Medulla oblongata (tissue), 1 donor: ENCODE data around the gene ACSS2.

Source experiments
- DNase-seq: peaks from one replicate; pipeline ENCODE4 v3.0.0-alpha.2; 2015; ENCODE audit errors: extremely low spot score

The ACSS2 gene

DNA sequence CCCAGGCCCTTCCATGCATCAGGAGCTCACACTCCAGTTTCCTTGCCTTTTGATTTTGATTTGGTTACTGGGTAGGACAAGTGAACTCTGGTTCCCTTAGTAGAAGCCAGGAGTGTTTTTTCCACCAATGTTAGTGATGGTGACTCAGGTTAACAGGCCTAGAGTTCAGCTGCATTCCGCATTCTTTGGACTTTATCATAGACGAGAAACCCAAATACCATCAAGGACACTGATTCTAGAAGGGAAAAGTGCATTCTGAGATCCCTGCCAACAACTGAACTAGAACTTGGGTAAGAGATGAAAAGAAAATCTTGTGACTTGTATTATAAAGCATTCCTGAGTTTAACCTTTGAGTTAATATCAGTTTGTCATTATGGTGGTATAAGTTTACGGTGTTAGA is 70.2 kb downstream of the ACSS2 start:
- DNase-seq = no peak

DNA sequence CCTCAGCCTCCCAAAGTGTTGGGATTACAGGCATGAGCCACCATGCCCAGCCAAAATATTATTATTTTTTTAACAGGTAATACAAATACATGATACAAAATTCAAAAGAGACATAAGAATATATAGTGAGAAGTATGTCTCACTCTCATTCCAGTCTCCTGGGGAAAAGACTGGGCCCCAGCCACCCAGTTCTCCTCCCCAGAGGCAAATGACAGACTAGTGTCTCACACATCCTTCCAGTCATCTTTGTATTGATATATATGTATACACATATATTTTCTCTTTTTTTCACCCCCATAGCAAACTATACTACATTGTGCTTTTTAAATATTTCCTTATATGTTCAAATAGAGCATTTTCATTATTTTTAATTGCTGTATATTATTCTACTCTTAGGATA is 70.9 kb downstream of the ACSS2 start:
- no peak for DNase-seq

DNA sequence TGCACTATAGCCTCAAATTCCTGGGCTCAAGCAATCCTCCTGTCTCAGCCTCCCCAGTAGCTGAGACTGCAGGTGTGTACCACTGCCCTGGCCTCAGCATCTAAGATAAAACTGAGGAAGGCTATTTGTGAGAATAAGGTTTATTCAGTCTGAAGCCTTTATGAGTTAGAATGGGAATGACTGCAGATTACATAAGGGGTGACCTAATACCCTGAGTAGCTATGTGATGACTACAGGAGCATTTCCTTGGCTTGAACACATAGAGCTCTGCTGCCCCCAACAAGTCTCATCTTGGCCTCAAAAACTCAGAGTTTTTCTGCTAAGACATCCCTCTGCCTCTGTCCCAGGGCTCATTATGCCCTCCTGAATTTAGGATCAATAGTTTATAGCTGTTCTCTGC is 71.6 kb downstream of the ACSS2 start:
- no peak for DNase-seq

DNA sequence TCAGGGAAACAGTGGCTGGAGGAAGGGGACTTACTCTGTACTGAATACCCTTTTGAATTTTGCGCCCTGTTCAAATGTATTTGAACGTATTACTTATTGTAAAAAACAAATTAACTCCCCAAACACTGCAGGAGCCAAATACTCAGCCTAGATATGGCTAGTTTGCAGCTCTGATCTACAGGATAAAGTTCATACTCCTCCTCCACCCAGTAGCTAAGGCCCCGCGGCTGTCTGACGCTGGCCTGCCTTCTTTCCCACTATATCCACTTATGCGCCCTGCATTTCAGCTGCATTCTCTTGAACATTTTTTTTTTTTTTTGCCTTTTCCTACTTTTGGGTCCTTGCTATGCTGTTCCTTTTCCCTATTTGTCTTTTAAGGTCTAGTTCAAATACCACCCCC is 72.7 kb downstream of the ACSS2 start:
- DNase-seq = no peak

DNA sequence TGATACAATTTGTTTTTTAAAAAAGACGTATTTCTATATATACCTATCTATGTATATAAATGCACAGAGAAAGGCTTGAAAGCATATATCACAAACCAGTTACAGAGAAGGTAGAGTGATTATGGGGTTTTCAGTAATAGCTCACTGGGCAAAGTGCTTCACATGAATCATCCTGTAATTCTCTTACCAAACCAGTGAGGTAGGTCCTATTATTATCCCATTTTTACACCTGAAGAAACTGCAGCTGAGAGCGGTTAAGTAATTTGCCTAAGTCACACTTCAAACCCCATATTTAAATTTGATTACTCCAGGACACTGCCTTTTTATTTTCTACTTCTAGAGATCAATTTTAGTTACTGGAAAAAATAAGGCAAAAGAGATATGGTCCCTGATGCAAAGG is 74.8 kb downstream of the ACSS2 start:
- DNase-seq = no peak

DNA sequence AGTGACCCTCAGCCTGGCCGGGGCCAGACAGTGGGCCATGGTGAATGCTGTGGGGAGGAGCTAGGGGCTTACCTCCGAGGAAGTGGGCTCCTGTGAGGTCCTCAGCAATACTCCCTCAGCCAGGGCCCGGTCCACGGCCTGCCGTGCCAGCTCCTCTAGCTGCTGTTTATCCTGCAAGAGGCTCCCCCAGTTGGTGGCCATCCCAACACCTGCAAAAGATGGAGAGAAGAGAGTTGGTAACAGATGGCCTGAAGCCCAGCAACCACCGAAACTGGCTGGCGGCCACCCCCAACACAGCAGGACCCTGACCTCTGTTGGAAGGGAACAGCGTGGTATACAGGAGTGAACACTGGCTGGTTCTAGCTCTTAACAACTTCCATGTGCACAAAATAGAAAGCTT is 75.2 kb downstream of the ACSS2 start:
- no peak for DNase-seq

DNA sequence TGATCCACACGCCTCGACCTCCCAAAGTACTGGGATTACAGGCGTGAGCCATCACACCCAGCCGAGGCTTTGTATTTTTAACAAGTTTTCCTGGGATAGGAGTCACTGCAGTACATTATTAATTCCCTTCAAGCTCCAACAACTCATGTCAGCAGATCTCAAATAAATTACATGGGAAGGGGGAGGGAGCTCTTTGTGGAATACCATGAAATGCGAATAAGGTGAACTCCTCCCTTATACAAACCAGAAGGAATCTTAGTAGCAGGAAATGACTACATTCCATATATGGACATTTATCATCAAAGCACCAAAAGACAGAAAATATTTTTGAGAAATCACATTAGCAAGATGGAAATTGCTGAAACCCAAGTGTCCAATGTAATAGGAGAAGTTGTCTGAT is 76.3 kb downstream of the ACSS2 start:
- DNase-seq = no peak

DNA sequence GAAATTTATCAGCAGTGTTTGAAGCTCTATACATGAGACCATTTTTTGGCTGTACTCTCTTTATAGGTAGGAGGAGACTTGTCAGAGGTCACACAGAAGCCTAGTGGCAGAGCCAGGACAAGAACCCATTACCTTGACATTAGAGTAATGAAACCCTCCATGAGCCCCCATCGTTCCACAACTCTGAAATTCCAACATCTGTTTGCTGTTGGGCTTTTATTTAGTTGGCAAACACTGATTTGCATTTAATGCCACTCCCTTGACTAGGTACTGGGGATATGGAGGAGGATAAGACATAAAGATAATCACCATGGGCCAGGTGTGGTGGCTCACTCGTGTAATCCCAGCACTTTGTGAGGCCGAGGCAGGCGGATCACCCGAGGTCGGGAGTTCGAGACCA is 77.5 kb downstream of the ACSS2 start:
- DNase-seq = no peak

DNA sequence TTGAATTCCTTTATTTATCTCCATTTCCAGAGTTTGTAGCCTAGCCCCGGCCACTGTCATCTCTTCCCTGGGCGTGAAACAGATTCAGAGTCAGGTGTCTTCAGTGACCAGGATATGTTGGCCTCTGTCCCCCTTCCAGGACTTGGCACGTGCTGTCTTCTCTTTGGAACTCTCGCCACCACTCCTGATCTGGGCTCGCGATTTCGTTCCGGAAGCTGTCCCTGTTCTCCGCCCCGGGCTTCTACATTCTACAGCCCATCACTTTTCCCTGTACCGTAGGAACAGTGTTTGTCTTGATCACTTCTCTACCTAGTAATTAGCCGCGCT is 78.5 kb downstream of the ACSS2 start:
- peak; percentile 18 for DNase-seq

DNA sequence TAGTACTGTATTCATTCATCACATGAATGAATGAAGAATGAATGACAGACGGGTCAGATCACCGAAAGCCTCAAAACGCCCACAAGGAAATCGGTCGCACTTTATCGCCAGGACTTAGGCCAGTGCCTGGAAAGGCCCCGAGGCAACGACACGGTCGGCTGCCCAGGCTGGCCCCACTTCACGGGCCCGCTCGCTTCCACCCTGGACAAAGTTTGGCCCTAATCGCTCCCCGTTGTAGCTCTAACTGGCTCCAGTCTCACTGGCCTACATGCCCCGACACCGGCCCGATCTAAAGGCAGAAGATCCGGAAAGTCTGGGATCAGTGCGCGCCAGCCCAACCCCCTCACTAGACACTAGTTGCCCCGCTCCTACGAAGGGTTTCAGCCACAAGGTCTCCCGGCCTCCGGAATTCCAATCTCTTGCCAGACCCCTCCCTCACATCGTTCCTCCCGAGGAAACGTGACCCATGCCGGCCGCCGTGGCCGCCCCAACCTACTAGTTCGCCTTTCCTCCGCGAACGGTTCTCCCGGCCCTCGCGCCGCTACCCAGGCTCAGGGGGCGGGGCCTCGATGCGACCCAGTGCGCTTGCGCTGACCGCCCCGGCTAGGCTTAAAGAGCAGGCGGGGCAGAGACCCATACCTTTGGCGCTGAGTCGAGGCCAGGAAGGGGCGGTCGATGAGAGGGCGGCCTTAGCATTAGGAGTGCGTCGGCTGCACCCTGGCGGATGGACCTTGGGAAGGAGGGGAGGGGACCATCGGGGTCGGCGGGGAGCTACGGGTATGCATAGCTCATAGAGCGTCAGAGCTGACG is 79.0 kb downstream of the ACSS2 start, which contains the start of the genes GSS and MYH7B:
Gene GSS, minus strand, starts transcription at position 576 of the 810 bp plus-strand sequence. CDS start 3,954 bp downstream, outside the sequence.
Gene MYH7B, plus strand, starts transcription at position 638 of the 810 bp plus-strand sequence. CDS start 22,138 bp downstream, outside the sequence.
- DNase-seq = peak; percentile 97

DNA sequence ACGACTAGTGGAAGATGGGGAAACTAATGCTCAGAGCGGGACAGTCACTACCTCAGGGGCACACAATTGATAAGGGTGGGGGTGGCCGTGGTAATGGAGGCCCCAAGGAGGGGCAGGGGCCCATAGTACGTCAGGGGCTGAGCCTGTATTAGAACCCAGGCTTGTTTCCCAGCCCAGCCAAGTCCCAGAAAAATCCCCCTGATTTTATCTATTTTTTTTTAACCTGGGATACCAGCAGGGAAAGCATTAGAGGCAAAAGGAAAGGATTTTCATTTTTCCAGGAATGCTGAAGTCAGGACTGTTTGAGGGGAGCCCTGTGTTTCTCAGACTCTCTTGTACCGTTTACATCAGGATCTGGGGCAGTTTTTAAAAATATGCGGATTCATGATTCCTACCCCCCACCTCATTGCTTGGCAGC is 79.6 kb downstream of the ACSS2 start:
- no peak for DNase-seq

DNA sequence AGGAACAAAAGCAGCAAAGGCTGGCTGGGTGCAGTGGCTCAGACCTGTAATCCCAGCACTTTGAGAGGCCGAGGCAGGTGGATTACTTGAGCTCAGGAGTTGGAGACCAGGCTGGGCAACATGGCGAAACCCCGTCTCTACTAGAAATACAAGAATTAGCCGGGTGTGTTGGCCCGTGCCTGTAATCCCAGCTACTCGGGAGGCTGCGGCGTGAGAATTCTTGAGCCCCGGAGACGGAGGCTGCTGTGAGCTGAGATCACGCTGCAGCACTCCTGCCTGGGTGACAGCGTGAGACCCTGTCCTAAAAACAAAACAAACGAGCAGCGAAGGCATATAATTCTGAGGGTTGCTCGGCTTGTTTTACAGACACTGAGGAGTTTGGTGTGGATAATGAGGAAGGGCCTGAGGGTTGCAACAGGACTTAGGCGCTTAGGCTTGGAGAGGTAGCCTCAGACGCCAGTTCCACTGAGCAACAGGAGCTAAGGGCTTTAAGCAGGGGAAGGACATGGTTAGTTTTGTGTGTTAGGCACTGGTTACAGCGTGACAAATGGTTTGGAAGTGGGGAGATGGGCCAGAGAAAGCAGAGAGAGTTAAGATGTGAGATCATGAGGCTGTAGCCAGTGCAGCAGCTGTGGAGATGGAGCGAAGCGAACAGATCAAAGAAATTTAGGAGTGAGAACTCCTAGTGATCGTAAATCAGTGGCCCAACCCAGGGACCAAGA is 80.5 kb downstream of the ACSS2 start:
- DNase-seq = no peak

DNA sequence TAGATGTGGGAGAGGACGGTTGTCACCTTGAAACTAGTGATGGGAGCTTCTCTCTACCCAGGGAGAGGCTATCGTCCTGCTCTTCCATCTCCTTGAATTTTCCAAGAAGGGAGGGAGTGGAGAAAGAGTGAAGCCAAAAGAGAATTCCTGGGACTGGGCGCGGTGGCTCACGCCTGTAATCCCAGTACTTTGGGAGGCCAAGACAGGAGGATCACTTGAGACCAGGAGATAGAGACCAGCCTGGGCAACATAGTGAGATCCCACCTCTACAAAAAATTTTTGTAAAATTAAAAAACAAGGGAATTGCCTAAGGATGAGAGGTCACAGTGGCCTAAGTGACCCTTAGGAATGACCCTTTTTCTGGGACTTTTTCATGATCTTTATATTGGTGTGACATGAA is 88.1 kb downstream of the ACSS2 start:
- no peak for DNase-seq

DNA sequence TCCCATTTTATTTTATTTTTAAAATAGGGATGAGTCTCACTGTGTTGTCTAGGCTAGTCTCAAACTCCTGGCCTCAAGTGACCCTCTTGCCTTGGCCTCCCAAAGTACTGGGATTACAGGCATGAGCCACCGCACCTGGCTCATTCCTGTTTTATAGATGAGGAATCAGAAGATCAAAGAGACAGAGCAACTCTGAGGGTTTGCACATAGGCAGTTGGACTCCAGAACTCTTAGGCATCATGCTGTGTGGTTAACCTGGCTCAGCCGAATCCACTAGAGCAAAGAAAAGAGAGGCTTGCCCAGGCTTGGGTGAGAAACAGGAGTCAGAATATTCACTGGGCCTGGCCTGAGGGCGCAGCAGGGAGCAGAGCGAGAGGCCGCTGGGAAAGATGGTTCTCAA is 88.6 kb downstream of the ACSS2 start:
- no peak for DNase-seq

DNA sequence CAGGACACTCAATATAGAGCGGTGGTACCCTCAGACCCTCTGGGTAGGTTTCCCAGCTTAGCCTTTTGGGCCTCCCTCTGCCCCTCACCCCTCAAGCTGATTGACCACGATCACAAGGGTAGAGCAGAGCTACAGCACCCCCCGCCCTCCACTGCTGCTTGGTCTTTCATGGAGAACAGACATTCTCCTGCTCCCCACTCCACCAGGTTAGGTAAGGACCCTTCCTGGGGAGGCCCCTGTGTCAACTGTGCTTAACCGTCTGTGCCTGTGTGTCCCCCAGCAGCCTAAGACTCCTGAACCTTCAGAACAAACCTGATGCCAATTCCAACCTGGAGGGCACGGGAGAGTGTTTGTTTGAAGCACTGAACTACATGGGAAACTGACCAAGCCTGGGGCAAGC is 91.0 kb downstream of the ACSS2 start:
- DNase-seq = no peak

DNA sequence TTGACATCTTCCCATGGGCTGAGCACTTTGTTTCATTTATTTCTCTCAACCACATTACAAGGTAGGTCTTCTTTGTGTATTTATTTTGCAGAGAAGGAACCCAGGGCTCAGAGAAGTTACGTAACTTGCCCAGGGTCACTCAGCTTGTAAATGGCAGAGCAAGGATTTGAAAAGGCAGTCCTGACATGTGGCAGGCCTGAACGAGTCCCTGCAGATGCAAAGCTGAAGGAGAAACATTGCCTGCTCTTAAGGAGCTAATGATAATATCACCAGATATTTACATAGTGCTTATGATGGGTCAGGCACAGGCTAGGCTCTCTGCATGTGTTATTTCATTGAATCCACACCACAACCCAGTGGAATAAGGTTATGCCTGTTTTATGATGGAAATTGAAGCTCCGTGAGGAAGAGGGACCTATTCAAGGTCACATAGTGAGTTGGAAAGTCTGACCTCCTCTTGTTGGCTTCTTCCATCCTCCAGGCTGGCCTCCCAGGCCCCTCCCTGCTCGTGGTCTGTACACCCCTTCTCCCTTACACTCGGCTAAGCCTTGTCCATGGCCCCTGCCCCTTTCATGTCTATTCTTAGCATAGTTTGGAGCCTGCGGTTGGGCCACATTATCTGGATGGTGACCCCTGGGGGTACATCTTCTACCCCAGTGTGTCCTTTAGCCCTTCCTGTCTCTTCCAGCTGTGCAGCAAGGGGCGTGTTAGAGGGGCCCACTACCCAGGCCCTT is 91.8 kb downstream of the ACSS2 start:
- DNase-seq = no peak

DNA sequence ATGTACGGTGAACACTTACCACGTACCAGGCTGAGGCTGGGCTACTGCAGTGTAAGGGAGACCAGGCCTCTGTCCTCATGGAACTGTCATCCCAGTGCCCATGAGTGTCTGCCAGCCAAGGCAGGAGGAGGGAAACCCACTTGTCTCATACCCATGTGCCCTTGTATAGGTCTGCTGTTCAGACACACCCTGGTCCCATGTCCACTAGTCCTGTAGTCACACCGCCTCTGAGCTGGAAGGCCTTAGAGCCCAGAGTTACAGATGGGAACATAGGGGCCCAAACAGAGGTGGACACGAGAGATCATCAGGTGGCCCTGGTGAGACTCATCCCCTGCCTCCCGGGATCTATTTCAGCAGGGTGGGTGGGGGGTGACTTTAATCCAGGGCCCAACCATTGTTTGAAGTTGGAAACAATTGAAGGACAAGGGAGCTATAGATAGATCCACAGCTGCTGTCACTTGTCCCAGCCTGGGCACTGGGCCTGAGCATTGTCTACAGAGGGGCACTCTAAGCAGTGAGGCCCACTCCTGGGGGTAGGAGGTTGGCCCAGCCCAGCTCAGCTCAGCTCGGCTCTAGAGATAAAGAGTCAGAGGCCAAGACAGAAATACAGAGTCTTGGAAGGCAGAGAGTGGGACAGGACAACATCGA is 93.9 kb downstream of the ACSS2 start:
- DNase-seq = peak; percentile 80

DNA sequence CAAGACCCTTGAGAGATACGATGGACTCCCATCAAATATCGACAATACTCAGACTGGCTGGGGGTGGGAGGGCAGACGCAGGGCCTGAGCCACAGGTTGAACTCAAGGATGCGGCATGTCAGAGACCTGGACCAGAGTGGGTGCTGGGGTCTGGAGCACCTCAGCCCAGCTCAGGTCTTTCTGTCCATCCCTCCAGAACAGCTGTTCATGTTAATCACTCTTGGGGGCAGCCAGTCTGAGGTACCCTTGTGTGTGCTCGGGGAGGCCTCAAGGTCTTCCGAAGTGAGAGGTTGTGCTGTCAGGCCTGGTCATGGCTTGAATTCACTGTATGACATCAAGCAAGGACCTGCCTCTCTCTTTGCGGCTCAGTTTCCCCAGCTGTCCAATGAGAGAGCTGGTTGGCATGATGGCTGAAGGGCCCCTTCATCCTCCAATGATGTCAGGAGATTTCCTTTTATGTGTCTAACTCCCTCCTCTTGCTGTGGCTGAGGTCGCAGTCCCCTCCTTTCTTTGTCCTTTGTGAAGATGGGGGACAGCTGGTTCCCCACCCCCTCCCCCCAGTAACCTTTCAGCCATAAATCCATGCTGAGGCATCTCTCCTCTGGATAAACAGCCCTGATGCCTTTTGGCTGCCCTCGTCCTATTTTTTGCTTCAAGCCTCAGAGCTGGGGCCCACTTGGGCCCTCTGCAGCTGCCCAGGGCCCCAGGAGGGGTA is 94.6 kb downstream of the ACSS2 start:
- DNase-seq = no peak

DNA sequence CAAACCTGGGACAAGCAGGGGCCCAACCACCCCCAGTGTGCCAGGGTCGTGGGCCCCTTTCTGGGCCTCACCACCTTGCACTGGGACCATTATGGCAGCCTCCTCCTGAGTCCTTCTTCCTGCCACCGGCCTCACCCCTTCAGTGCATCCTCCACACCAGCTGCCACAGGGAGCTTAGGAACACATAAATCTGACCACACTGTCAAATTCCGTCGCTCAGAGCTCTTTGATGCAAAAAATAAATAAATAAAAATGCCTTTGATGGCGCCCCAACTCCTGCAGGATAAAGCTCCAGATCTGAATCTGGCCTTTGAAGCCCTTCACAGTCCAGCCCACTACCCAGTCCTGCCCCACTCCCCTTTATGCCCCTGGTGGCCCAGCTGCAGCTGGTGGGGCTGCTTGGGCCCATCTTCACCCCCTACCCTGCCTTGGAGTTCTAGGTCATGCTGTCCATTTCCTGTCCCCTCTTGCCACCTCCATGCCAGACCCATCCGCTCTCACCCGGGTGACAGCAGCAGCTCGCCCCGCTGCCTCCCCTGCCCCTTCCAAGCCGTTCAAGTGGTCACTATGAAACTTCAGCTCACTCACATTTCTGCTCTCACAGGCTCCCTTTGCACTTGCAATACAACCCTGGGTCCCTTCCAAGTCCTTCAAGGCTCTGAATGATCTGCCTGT is 95.3 kb downstream of the ACSS2 start:
- DNase-seq = no peak

DNA sequence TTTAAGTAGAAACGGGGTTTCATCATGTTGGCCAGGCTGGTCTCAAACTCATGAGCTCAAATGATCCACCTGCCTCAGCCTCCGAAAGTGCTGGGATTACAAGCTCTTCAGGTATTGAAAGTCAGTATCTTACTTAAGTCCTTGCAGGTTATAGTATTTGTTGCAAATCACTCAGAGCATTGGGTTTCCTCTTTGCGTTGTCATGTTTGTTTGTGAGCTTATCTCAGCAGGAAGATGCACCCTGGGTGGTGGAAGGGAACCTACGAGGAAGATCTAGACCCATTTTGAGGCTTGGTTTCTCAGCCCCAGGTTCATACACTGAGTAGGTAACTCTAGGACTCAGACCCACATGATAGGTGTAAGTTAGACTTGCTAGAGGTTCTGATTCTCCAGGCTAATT is 97.8 kb downstream of the ACSS2 start:
- DNase-seq = no peak

DNA sequence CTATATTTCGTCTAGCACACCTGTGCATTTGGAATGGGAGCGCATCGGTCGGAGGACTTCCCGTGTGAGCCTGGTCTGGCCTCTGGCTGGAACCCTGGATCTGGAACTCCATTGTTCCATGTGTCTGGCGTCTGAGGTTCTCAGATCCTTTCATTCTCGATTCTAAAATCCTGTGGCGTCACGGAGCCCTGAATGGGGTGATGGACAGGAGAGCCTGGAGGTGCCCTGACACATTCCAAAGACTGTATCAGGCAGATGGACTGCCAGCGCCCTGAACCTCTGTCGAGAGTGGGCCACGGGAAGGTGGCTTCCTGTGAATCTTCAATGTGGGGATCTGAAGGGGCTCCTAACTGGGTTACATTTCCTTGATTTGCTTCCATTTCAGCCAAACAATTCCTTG is 99.9 kb downstream of the ACSS2 start:
- DNase-seq = no peak
